GM13976 (cell line): ENCODE data around the gene ADGRB2.
A peak's percentile ranks its signal among the peaks of the same experiment; 100 is the strongest.

Experiments
- DNase-seq: peaks from one replicate; pipeline ENCODE4 v3.0.0; 2012; ENCODE audit warnings: low spot score
- CTCF ChIP-seq: IDR thresholded peaks from 2 replicates; pipeline ENCODE4 v1.5.1; 2012; ENCODE audit warnings: borderline replicate concordance, mild to moderate bottlenecking; ENCODE audit not compliant: insufficient read depth; ENCODE audit errors: extremely low read depth, missing control alignments, control extremely low read depth
- in situ Hi-C: fragments of 300-500 bp; cut with MboI; formaldehyde crosslinking; loops from one replicate; pipeline ENCODE4 v1.12.0; 2022; ENCODE audit warnings: low sequenced_read_pairs, mixed read lengths, inconsistent platforms; ENCODE audit not compliant: unreplicated experiment

The ADGRB2 gene

DNA sequence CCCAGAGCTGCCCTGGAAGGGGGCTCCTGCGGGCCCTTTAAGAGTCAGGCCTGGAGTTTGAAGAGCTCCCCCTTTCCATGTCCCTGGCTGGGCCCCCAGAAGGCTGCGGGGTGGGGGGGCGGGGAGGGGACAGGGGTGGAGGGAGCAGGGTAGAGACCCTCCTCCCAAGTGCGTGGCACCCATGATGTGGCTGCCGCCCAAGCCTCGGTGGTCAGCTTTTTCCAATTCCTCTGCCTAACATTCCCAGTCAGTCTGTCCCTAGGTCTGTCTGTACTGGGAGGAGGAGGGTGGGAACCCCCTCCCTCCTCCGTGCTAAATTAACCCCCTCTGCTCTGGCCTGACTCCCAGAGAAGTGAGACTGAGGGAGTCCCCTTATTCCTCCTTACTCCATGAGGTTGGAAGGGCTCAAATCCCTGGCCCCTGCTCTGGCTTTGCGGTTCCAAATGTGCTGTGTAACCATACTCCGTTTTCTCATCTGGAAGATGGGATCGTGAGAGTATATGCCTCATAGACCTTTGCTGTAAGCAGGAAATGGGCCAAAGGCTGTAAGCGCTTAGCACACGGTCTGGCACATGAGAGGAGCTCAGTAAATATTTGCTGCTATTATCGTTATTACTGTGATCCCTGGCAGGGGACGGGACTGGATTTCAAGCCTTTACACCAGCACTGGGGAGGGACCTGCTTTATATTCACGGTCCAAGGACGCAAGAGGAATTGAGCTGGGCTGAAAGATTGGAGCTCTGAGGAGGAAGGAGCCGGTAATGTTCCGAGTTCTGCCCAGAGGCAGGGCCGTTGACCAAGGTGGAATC lies 59.7 kb downstream of the ADGRB2 start:
- in situ Hi-C loops, result no loop called here

DNA sequence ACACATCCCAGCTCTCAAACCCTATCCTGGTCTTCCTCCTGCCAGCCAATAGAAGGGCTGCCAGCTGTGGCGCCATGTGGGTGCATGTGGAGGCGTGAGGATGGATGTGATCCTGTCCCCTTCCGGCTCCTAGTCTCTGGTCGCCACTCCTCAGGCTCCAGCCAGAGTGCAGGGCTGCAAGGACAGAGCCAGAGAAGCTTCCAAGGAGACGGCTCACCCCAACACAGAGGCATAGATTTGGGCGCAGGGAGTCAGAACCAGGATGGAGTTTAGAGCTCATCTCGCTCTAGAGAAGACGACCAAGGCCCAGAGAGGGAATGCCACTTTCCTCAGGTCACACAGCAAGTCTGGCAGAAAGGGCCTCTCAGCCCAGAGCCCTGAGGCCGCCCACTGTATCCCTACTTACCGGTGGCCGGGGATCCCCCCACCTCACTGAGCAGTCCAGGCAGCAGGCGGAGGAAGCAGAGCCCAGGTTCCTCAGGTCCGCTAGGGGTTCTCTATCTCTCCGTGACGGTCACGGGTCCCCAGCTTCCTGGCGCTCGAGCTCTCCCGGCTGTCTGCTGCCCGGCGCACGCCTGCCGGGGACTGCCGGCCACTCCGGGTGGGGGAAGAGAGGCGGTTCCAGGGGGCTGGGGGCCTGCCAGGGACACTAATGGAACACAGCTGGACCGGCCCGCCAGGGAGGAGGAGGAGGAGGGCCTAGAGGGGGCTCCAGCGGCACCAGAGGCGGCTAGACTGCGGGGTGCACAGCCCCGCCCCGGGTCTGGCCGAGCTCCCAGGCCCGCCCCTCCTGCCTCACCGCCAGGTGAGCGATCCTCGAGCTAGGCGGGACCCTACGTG lies 60.5 kb downstream of the ADGRB2 start, which contains the start of gene COL16A1:
COL16A1 (minus strand) TSS at position 587 of the 840 bp plus-strand sequence. CDS start 1,824 bp downstream, outside the sequence.
- in situ Hi-C loops, result no loop called here
- TF ChIP-seq CTCF, result no peak
- peak; percentile 65 for DNase-seq

More for the DNA sequence above, 59.7 kb downstream of the ADGRB2 start:
- no peak for DNase-seq
- no peak for TF ChIP-seq CTCF

DNA sequence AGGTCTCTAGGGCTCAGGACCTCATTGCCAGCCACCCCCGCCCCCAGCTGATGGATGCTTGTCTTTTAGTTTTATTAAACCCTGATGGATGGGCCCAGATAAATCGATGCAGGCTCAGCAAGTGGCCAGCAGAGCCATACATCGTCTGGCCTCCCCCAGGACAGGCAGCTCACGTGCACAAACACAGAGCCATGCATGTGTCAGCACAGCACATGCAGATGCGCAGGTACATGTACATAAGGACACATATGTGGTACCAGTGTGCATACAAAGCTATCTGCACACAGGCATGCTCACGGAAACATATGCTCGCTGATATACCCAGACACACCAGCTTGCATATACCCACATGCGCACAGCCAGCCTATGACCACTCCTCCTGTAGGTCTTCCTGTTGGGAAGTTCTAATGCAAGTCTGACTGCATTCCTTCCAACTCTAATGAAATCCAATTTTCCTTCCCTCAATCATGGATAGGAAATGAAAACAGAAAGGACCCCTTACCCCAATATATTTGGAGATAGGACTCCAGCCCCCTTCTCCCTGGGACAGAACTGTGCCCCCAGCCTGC lies 61.2 kb downstream of the ADGRB2 start:
- in situ Hi-C loops, result no loop called here
- no peak for DNase-seq
- TF ChIP-seq CTCF, result no peak

DNA sequence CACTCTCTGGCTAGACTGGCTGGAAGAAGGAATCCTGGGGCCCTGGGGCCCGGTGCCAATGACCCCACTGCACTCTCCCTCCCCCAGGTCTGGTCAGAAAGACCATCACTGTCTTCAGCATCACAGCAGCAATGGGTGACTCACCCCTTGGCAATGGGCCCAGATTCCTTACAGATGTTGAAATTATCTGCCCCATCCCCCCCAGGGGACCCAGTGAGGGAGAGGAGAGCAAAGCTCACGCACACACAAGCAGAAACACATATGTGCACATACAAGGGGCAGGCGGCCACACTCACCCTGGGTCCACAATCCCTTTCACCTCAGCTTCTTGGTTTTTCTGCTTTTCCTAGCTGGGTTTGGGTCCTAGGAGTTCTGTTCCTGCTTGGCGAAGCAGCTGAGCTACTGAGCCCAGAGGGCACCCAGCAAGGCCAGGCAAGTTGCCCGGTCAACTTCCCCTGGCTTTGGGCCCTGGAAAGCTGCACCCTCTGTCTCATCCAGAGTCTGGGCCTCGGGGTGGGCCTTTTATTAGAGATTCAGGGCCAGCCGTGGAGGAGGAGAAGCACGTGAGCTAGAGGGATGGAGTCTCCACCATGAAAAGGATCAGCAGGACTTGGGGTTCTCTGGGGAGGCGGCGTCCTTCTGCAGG lies 62.9 kb downstream of the ADGRB2 start:
- DNase-seq, result no peak
- TF ChIP-seq CTCF, result no peak
- in situ Hi-C loops, result no loop called here

GRCh38 chr1:31700468-31701090 lies 63.6 kb downstream of the ADGRB2 start:
- no peak for DNase-seq
- in situ Hi-C loops, result no loop called here
- TF ChIP-seq CTCF, result no peak

GRCh38 chr1:31699341-31699891 lies 64.7 kb downstream of the ADGRB2 start:
- peak; percentile 65 for DNase-seq
- no peak for TF ChIP-seq CTCF
- in situ Hi-C loops, result no loop called here
